Activated naive CD8-positive, alpha-beta T cell treated with anti-CD3 and anti-CD28 coated beads, Interleukin-2, amount 10 ng/mL, durations not matched to agents 7 days and 5 days (primary cell): ENCODE measurements around the gene SDC3. TPM values are rescaled to one million over a fixed set of nuclear protein-coding genes. Genes with fewer than 3 reads are reported as not detected.
A peak's percentile ranks its signal among the peaks of the same experiment; 100 is the strongest.
"Not testable (repeated sequence)": the region's sequence is repeated elsewhere in the genome, so short reads cannot be mapped to it uniquely, and the experiment has no call there.

Experiments used
- ATAC-seq: fragments of 150-1000 bp; cut with Tn5 transposase; one replicate; pipeline ENCODE4 v1.10.0; 2021; ENCODE audit warnings: low read depth, moderate library complexity
- POLR2A ChIA-PET: fragments of 350-600 bp; sonication (Branson Sonifier 250); formaldehyde crosslinking; loops from one replicate; lab custom pipeline; 2021; ENCODE audit warnings: antibody characterized with exemption; lab: Charles Lee
- DNase-seq: peaks from one replicate; pipeline ENCODE4 v3.0.0; 2021
- H3K27ac Mint-ChIP-seq: one replicate; pipeline ENCODE4 v1.8.0; 2022; ENCODE audit warnings: mild to moderate bottlenecking, mixed read lengths
- H3K27me3 Mint-ChIP-seq: one replicate; pipeline ENCODE4 v1.8.0; 2022; ENCODE audit warnings: mild to moderate bottlenecking, moderate library complexity, mixed read lengths
- H3K36me3 Mint-ChIP-seq: one replicate; pipeline ENCODE4 v1.8.0; 2021; ENCODE audit warnings: mild to moderate bottlenecking, mixed read lengths
- H3K4me1 Mint-ChIP-seq: one replicate; pipeline ENCODE4 v1.8.0; 2021; ENCODE audit warnings: mixed read lengths
- H3K4me3 Mint-ChIP-seq: one replicate; pipeline ENCODE4 v1.8.0; 2022; ENCODE audit warnings: mild to moderate bottlenecking, moderate library complexity, mixed read lengths
- H3K9me3 Mint-ChIP-seq: one replicate; pipeline ENCODE4 v1.8.0; 2021; ENCODE audit warnings: mixed read lengths
- total RNA-seq, 2 experiments: library from RNA; stranded (reverse); gene quantifications; one replicate each; pipeline ENCODE4 v1.2.3, GENCODE V29; 2021

Gene SDC3, protein sequence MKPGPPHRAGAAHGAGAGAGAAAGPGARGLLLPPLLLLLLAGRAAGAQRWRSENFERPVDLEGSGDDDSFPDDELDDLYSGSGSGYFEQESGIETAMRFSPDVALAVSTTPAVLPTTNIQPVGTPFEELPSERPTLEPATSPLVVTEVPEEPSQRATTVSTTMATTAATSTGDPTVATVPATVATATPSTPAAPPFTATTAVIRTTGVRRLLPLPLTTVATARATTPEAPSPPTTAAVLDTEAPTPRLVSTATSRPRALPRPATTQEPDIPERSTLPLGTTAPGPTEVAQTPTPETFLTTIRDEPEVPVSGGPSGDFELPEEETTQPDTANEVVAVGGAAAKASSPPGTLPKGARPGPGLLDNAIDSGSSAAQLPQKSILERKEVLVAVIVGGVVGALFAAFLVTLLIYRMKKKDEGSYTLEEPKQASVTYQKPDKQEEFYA
- total RNA-seq = under 1 TPM; 0.51 to 0.55 TPM

DNA sequence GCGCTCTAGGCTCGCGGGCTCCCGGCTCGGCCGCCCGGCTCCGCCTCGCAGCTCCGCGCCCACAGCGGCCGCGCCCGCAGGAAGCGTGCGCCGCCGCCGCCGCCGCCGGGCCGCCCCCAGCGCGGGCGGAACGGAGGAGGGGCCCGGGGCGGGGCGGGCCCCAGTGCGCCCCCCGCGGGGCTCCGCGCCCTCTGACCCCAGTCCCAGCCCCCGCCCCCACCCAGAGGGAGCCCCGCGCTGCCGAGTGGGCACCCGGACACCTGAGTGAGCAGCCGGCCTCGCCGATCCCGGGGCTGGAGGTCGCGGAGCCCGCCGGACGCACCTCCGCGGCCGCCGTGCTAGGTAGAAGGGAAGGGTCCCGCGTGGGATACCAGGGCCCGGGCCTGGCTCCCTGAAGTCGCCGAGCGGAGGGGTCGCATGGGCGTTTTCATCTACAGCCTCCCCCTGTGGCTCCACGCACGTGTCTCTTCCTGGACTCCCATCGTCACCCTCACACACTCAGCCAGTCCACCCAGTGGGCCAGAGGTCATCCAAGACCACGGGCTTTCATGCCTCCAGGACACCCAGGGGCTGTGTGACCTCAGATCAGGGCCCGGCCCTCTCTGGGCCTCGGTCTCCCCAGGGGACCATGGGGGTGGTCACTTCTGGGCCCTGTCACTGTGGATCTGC lies at the start of gene SDC3:
Gene SDC3, minus strand, starts transcription at position 63 of the 669 bp plus-strand sequence. CDS start 172 bp downstream, outside the sequence.
- H3K27ac Mint-ChIP-seq = no peak within 1 kb of the TSS
- DNase-seq (no peak), ATAC-seq (peak; percentile 60)
- H3K4me1 Mint-ChIP-seq = peaks cover 8% of the 10 kb centered on the region
- no peaks in the 10 kb centered on the region for H3K9me3 Mint-ChIP-seq
- POLR2A ChIA-PET = no interaction called here
- H3K36me3 Mint-ChIP-seq = no peaks in the 10 kb centered on the region
- H3K4me3 Mint-ChIP-seq = peak within 1 kb of the TSS; percentile 80
- peaks cover 57% of the 10 kb centered on the region for H3K27me3 Mint-ChIP-seq

DNA sequence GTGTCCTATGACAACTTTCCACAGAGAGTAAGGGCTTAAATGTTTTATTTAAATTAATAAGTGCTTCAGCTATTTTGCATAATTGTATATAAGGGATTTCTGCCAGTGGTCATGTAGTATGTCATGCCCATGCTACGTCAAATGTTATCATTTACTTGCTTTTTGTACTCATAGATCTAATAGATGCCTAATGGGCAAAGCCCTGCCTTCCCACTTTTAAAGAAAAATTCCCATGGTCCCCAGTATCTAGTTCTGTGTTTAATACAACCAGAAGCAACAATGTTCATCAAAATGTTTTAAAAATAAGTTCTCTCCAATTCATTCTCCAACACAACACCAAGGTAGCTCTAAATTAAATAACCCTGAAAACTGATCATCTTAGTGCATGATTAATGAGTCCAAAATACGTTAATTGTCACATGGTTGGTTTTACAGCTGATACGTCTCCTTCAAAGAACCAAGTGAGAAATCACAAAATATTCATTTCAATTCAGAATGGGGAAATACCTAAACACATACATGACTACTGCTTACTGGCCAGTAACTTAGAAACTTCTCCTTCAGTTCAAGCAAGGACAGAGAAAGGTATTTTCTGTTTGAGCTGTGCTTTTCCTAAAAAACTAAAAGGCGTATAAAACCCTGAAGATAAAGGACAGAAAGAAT lies 49.1 kb upstream of the SDC3 start:
- no peak overlapping the region for H3K27ac Mint-ChIP-seq
- ATAC-seq (no peak), DNase-seq (no peak)
- no peaks in the 10 kb centered on the region for H3K27me3 Mint-ChIP-seq
- no peak overlapping the region for H3K4me3 Mint-ChIP-seq
- H3K4me1 Mint-ChIP-seq = peaks cover 20% of the 10 kb centered on the region
- peaks cover 39% of the 10 kb centered on the region for H3K36me3 Mint-ChIP-seq
- POLR2A ChIA-PET = interaction anchor here (0.5 kb wide), 1 partner anchor 97 kb away, joined by 3 read pairs; no protein-coding TSS in a partner anchor
- H3K9me3 Mint-ChIP-seq = no peaks in the 10 kb centered on the region

DNA sequence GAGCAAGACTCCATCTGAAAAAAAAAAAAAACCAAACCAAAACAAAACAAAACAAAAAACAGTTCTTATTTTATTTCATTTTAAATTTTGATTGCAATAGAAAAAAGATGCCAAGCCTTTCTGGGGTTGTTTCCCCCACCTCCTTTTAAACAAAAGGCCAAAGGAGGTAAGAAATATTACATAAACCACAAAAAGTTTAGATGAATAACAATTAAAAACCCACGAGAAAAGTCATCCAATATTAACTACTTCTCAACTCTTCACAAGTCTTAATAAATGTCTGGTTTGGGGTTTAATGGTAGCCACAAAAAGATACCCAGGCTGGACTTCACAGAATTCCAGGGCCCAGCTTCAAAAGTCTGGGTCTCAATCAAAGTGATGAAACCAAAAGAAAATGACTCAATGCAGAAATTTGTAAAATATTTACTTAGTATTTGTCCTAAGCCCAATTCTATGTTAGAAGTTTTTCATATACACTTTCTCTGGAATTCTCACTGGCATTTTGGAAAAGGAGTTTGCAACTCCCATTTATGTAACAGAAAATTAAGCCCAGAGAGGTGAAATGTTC lies 47.0 kb upstream of the SDC3 start:
- DNase-seq (no peak), ATAC-seq (no peak)
- no peaks in the 10 kb centered on the region for H3K9me3 Mint-ChIP-seq
- H3K27me3 Mint-ChIP-seq = no peaks in the 10 kb centered on the region
- peaks cover 28% of the 10 kb centered on the region for H3K4me1 Mint-ChIP-seq
- H3K4me3 Mint-ChIP-seq = no peak overlapping the region
- peaks cover 51% of the 10 kb centered on the region for H3K36me3 Mint-ChIP-seq
- POLR2A ChIA-PET = no interaction called here
- no peak overlapping the region for H3K27ac Mint-ChIP-seq

DNA sequence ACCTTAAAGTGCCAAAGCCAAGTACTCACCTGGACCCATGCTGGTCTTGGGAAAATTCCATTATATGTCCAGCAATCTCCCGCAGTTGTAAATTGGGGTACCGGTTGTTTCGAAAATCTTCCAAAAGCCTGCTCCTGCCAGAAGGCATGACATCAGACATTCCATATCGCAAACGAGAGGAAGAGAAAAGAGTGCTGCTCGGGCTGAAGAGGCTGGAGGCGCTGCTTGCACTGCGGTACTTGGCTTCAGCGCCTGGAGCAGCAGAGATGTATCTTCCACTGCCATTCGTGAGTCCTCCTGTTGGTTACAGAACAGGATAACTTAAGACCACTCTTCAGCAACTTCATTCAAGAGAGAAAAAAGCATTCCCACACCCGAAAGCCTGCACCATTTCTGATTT lies 45.1 kb upstream of the SDC3 start:
- Mint-ChIP-seq H3K4me1 (peaks cover 29% of the 10 kb centered on the region), H3K36me3 (peaks cover 53% of the 10 kb centered on the region), H3K4me3 (no peak overlapping the region), H3K27ac (no peak overlapping the region), H3K27me3 (no peaks in the 10 kb centered on the region), H3K9me3 (no peaks in the 10 kb centered on the region)
- ATAC-seq (no peak), DNase-seq (no peak)
- POLR2A ChIA-PET = no interaction called here

DNA sequence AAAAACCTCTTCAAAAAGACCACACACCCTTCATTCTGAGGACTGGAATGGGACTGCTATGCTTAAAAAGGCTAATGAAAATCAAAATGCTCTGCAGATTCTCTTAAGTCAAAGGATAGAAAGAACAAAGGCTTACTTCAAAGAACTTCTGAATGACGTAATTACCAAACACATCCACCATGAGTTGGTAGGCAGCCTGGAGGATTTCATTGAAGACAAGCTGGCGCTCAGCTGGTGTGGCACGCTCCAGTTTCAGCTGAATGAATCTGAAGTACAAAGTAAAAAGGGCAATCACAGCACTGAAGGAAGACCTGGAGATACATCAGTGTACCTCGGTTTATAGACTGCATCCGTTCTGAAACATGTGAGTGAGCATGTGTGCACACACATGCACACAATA lies 43.5 kb upstream of the SDC3 start:
- H3K4me3 Mint-ChIP-seq = no peak overlapping the region
- ATAC-seq (no peak), DNase-seq (no peak)
- H3K27ac Mint-ChIP-seq = no peak overlapping the region
- peaks cover 57% of the 10 kb centered on the region for H3K36me3 Mint-ChIP-seq
- no peaks in the 10 kb centered on the region for H3K27me3 Mint-ChIP-seq
- POLR2A ChIA-PET = no interaction called here
- no peaks in the 10 kb centered on the region for H3K9me3 Mint-ChIP-seq
- H3K4me1 Mint-ChIP-seq = peaks cover 25% of the 10 kb centered on the region

DNA sequence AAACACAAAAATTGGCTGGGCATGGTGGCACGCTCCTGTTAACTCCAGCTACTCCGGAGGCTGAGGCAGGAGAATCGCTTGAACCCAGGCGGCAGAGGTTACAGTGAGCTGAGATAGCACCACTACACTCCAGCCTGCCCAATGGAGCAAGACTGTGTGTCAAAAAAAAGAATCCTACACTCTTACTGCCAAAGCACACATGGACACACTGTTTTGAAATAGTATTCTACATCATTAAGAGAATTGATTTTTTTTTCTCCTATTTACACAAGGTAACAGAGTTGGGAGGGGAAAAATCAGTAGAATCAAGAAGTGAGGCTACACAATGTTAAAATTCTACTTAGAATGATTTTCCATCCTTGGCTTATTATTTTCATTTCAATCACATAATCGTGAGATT lies 42.1 kb upstream of the SDC3 start:
- no peak for DNase-seq
- Mint-ChIP-seq H3K27ac (no peak overlapping the region), H3K4me1 (peaks cover 25% of the 10 kb centered on the region), H3K36me3 (peaks cover 54% of the 10 kb centered on the region), H3K9me3 (no peaks in the 10 kb centered on the region), H3K27me3 (no peaks in the 10 kb centered on the region), H3K4me3 (no peak overlapping the region)
- no peak for ATAC-seq
- POLR2A ChIA-PET = no interaction called here

DNA sequence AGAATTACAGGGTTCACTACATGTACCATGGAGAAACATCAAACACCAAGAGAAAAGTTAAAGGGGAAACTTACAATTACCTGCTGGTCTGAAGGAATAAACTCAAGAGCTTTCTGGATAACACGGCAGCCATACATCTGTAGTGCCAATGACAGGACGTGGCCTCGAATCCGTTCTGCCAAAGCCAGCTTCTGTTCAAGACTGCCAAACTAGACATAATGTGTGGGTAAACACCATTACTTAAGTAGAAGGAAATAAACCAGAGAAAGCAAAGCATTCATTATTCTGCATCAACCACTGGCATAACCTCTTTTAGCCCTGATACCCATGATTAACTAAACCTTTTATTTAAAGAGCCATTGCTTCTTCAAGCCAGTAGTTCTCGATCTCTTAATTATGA lies 41.5 kb upstream of the SDC3 start:
- POLR2A ChIA-PET = no interaction called here
- H3K27ac Mint-ChIP-seq = no peak overlapping the region
- H3K4me3 Mint-ChIP-seq = no peak overlapping the region
- no peak for DNase-seq
- no peaks in the 10 kb centered on the region for H3K9me3 Mint-ChIP-seq
- no peaks in the 10 kb centered on the region for H3K27me3 Mint-ChIP-seq
- peaks cover 59% of the 10 kb centered on the region for H3K36me3 Mint-ChIP-seq
- peaks cover 27% of the 10 kb centered on the region for H3K4me1 Mint-ChIP-seq
- no peak for ATAC-seq

DNA sequence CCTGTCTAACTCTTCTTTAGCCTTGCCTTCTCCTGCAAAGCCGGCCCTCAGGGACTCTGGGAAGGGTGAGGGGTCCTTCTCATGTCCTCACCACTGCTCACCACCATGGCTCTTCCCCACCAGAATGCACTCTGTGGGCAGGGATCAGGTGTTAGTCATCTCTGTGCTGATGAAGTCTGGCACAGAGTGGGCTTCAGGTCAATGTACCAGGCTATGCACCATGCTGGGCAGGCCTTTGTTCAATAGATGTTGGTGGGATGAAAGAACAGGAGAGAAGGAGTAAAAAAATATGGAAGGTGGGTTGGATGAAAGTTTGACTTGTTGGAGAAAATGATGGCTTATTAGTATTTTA lies 40.9 kb upstream of the SDC3 start:
- H3K27ac Mint-ChIP-seq = peak overlapping the region; percentile 65
- H3K9me3 Mint-ChIP-seq, H3K4me3 Mint-ChIP-seq, H3K27me3 Mint-ChIP-seq, ATAC-seq, DNase-seq, POLR2A ChIA-PET: not testable (repeated sequence)
- H3K4me1 Mint-ChIP-seq = peaks cover 26% of the 10 kb centered on the region
- H3K36me3 Mint-ChIP-seq = peaks cover 60% of the 10 kb centered on the region

DNA sequence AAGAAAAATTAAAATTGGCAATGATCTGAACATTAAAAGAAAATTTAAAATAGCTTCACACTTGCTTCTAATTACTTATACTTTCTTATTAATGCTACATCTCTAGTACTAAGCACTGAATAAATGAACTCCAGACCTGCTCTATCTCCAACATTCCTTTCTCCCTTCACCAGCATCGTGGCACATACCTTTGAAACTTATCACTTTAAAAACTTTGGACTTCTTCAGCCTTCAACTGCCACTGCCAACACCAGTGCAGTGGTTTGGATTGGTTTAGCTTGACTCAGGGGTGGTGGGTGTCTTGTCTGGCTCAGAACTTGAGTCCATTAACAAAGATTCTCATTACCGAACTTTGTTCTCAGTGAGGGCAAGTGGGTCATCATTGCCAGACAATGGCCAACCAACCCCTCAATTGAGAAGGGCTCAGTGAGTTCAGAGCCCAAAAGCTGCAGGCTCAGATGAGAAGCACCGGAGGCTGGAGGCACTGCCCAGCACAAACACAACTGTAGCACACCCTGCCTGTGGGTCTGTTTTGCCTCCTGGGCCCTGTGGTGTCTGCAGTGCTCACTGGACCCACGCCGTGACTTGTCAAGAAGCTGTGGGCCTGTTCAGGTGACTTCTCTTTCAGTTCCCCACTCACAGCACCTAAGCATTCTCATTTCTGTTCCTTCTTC lies 40.4 kb upstream of the SDC3 start:
- H3K27ac Mint-ChIP-seq = peak overlapping the region; percentile 39
- ATAC-seq, H3K4me3 Mint-ChIP-seq, H3K9me3 Mint-ChIP-seq, DNase-seq, POLR2A ChIA-PET, H3K27me3 Mint-ChIP-seq: not testable (repeated sequence)
- peaks cover 23% of the 10 kb centered on the region for H3K4me1 Mint-ChIP-seq
- peaks cover 58% of the 10 kb centered on the region for H3K36me3 Mint-ChIP-seq

DNA sequence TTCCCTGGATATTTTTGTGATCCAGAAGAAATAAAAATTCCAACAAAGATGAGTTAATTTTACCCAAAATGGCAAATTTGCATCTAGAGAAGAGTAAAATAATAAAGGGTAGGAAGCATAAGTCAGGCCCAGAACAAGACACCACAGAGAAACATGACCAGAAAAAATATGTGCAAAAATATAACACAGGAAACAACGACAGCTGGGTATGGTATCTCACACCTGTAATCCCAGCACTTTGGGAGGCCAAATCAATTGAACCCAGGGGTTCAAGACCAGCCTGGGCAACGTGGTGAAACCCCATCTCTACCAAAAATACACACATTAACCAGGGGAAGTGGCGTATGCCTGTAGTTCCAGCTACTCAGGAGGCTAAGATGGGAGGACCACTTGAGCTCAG lies 39.7 kb upstream of the SDC3 start:
- peaks cover 54% of the 10 kb centered on the region for H3K36me3 Mint-ChIP-seq
- no peak overlapping the region for H3K4me3 Mint-ChIP-seq
- no peaks in the 10 kb centered on the region for H3K9me3 Mint-ChIP-seq
- no peak for DNase-seq
- peaks cover 17% of the 10 kb centered on the region for H3K4me1 Mint-ChIP-seq
- no peaks in the 10 kb centered on the region for H3K27me3 Mint-ChIP-seq
- H3K27ac Mint-ChIP-seq = no peak overlapping the region
- ATAC-seq = no peak
- POLR2A ChIA-PET = no interaction called here

DNA sequence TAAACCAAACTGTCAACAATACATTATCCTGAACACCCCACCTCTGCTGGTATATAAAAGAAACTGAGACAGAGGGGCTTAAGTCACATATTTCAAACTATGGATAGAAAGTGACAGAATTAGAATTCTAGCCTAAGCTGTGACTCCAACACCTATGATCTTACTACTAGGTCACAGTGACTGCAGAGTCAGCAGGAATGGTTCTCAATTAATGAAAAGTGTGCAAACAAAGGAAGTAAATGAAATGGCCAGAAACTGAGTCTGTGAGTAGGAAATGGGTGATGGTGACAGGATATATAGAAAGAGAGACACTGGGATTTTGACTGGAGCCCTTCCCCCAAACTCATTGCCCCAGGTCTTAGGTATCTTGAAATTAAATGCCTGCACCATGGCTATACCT lies 38.7 kb upstream of the SDC3 start:
- H3K9me3 Mint-ChIP-seq = no peaks in the 10 kb centered on the region
- H3K4me3 Mint-ChIP-seq = no peak overlapping the region
- H3K27ac Mint-ChIP-seq = peak overlapping the region; percentile 8
- DNase-seq (no peak), ATAC-seq (no peak)
- H3K27me3 Mint-ChIP-seq = no peaks in the 10 kb centered on the region
- POLR2A ChIA-PET = no interaction called here
- peaks cover 47% of the 10 kb centered on the region for H3K36me3 Mint-ChIP-seq
- H3K4me1 Mint-ChIP-seq = peaks cover 10% of the 10 kb centered on the region

DNA sequence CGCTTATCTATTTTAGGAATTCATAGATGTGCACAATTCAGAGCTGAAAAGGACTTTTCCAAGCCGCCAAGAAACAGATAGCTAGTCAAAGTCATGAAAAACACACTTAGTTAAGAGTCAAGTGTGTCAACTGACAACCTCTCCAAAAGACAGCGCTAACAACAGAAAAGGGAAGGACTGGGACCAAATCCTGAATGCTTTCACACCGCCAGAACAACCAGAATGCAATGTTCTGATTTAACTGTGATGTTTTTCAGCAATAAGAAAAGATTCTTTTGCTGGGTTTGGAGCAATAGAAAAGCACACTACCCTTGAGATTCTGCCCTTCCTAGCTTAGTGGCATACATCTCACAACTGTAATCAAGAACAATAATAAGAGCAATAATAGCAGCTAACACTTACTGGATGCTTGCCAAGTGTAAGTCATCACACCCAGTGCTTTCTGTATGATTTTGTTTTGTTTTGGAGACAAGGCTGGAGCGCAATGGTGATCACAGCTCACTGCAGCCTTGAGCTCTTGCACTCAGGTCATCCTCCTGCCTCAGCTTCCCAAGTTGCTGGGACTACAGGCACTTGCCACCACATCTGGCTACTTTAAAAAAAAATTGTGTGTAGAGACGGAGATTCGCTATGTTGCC lies 33.9 kb upstream of the SDC3 start:
- Mint-ChIP-seq H3K4me3 (no peak overlapping the region), H3K4me1 (peaks cover 2% of the 10 kb centered on the region), H3K27me3 (no peaks in the 10 kb centered on the region), H3K27ac (no peak overlapping the region), H3K9me3 (no peaks in the 10 kb centered on the region), H3K36me3 (peaks cover 24% of the 10 kb centered on the region)
- POLR2A ChIA-PET = no interaction called here
- DNase-seq = no peak
- no peak for ATAC-seq

DNA sequence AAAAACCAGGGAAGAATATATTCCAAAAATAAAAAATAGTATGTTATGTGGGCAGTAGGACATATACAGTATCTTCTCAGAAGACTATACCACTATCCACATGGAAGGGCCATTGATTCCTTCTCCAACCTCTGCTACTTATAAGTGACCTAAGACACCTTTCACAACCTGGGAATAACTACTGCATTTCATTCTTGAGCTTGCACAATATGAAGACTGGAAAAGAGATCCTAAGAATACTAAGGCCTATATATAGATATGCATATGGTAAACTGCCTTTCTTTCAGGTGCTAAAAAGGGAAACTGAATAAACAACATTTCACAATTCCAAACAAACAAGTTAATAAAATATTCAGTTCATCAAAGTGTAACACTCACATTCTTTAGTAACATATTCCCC lies 32.0 kb upstream of the SDC3 start:
- no peaks in the 10 kb centered on the region for H3K9me3 Mint-ChIP-seq
- H3K4me3 Mint-ChIP-seq = no peak overlapping the region
- peaks cover 2% of the 10 kb centered on the region for H3K4me1 Mint-ChIP-seq
- H3K36me3 Mint-ChIP-seq = peaks cover 30% of the 10 kb centered on the region
- H3K27me3 Mint-ChIP-seq = no peaks in the 10 kb centered on the region
- DNase-seq (no peak), ATAC-seq (no peak)
- POLR2A ChIA-PET = no interaction called here
- H3K27ac Mint-ChIP-seq = no peak overlapping the region
